Activated CD8-positive, alpha-beta memory T cell treated with anti-CD3 and anti-CD28 coated beads, Interleukin-2, amount 50 U/mL, for 24 hours (primary cell): ENCODE measurements around the gene TFAP2C.

Source experiments
- DNase-seq: peaks from one replicate; pipeline ENCODE4 v3.0.0-alpha.2; 2020; ENCODE audit errors: extremely low read depth

TFAP2C gene

DNA sequence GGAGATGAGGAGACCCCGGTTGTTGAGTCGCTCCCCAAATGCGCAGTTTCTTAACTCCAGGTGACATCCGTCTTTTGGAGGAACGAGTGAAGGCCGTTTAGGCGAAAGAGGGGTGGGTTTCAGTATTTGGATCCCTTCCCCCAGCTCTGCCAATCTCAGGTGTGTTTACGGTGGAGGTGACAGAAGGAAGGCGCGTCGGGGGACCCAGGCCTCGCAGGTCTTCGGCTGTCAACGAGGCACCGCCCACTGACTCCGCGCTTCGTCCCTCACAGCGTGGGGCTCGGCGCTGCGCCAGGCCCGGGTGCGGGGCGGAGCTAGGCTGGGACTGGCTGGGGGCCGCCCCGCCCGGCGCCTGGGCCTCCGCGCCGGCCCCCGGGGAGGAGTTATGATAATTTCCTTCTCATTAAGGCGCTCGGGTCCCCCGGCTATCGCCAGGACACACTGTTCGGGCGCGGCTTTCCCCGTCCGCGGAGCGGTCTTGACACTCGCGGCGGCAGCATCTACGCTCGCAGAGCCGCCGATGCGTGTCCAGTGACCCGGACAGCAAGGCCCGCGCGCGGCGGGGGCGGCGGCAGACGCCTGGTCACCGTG, at the start of gene TFAP2C:
TSS of gene TFAP2C (plus strand) at position 434 of the 591 bp plus-strand sequence. CDS start 239 bp downstream, outside the sequence.
- no peak for DNase-seq

DNA sequence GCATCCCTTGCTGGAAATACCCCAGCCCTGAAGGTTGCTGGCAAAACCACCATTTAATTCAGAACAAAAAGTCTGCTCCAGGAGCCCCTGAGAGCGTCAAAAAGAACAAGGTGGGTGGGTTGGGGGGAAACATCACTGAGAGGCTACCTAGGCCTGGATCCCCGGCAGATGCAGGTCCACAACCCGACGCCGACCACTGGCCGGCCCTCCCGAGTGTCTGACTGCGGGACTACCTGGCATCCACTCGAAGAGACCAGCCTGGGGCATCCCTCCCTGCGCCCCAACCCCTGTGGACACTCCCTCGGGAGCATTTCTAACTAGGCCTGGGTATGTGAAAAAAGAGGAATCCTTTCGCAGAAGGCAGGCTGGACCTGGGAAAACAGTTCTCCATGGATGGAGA, 48.9 kb upstream of the TFAP2C start:
- DNase-seq = no peak

DNA sequence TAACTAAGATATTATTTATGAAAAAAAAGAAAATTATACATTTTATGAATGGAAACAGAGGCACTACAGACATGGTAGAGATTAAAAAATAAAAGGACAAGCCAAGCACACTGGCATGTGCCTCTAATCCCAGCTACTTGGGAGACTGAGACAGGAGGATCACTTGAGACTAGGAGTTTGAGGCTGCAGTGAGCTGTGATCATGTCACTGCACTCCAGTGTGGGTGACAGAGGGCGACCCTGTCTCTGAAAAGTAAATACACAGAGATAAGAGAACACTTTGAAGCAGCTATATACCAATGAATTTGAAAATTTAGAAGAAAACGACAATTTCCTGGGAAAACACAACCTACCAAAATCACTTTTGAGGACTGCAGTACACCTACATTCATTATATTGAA, 47.4 kb upstream of the TFAP2C start:
- DNase-seq = no peak

DNA sequence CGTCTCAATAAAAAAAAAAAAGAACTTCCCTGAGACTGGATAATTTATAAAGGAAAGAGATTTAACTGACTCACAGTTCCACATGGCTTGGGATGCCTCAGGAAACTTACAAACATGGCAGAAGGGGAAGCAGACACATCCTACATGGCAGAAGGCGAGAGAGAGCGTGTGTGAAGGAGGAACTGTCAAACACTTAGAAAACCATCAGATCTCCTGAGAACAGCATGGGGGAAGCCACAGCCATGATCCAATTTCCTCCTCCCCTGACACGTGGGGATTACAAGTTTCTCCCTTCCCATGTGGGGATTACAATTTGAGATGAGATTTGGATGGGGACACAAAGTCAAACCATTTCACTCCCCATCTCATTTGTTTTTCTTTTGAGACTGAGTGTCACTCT, 46.6 kb upstream of the TFAP2C start:
- DNase-seq = no peak

DNA sequence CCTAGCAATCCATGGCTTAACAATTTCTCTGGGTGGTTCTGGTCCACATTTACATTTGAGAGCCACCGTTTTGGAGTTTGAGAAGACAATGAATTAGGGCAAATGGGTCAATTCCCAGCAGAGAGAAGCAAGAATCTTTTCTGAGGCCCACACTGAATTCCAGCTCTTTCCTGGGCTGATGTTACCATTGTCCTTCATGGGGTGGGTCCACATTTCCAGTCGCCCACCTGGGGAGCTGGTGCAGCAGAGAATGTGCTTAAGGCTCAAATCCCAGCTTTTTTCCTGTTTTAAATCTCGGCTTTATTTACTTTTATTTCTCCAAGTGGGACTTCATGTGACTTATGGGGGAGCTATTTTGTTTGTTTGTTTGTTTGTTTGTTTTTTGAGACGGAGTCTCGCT, 44.2 kb upstream of the TFAP2C start:
- no peak for DNase-seq

DNA sequence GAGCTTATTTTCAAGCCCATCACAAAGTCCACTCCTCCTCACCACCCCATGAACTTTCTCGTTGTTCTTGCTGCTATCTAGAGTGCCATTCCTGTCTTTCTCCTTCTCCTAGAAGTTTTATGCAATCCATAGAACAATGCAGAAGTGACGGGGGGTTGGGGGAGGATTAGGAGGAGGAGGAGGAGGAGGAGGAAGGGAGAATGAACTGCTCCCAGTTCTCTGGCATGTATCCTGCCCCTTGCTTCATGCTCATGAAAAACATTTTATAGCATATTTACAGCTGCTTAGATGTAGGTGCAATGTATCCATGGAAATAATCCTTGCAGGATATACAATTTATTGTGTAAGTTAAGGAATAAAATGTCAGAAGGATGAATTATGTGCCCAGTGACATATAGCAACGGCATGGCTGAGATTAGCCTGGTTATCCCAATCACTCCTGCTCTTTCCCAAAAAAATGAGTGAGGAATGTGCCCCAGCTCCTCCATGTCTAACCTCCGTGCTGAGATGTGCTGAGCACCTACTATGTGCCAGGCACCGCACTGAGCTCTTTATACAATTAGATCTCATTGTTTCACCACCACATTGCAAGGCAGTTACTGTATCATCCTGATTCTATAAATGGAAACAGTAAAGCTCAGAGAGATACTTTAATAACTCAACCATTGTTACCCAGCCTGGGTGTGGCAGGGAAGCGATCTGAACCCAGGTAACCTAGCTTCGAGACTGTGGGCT, 41.6 kb upstream of the TFAP2C start:
- DNase-seq = no peak

DNA sequence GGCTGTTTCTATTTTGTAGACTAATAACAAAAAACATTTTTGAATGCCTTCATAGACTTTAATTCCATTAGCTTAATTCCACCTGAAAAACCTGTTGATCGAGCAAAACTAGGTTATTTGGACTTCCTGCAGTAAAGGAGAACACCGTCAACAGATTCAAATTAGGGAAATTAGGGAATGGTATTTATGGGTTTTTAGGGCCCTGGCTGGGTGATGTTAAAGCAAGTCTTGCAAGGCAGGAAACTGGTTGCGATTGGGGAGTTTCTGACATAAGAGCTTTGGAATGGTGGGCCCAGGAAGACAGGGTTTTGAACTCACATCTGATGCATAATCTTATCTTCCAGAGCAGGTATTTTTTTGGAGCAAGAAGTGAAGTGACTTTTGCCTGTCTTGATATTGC, 40.1 kb upstream of the TFAP2C start:
- DNase-seq = no peak

DNA sequence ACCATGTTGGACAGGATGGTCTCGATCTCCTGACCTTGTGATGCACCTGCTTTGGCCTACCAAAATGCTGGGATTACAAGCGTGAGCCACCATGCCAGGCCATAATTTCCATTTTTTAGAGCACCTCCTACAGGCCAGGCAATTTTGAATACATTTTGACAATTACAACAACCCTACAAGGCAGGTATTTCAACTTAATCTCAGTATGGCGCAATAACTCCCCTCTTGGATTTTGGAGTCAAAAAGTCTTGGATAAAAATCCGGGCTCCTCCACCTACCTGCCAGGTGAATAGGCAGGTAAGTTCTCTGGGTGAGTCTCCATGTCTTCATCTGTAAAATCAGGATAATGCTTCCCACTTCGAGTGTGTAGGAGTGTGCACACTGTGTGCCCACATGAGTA, 39.5 kb upstream of the TFAP2C start:
- DNase-seq = no peak

DNA sequence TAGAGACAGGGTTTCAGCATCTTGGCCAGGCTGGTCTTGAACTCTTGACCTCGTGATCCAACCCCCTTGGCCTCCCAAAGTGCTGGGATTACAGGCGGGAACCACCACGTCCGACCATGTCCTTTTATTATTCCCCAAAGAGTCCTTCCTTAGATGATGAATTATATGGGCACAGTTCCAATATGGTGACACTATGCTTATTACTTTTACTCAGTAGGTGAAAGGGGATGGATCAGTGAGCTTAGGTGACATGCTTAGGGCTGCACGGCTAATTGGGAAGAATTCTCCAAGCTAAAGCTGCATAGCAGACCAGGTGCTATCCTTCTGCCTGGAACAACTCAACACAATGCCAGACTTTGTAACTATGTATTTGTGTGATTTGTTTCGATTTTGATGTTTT, 38.2 kb upstream of the TFAP2C start:
- no peak for DNase-seq

DNA sequence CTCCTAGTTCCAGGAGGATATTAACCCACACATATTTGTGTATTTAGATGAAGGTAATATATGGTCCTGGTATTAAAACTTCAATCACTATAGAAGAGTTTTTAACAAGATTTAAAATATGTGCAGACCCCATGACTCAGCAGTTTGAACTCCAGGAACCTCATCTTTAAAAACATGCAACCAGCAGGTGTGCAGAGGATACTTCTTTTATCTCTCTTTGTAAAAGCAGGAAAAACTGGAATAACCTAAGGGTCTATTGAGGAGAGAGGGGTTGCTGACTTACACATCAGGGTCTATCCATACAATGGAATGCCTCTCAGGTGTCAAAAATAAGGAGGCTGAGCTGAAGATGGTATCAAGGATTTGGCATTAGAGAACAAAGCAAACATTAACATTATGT, 36.9 kb upstream of the TFAP2C start:
- DNase-seq = no peak

DNA sequence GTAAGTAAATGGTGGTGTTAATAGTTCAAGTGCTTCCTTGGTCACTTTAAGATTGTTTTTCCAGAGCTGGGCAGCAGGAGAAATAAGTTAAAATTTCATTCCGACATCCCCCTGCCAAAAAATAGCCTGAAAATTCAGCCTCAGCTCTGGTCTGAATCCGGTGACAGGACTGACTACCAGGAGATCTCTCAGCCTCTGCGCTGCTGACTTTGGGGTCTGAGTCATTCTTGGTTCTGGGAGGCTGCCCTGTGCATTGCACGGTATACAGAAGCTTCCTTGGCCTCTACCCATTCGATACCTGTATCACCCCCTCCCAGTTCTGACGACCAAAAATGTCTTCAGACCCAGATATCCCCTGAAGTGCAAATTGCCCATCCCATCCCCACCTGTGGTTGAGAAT, 36.3 kb upstream of the TFAP2C start:
- DNase-seq = no peak

DNA sequence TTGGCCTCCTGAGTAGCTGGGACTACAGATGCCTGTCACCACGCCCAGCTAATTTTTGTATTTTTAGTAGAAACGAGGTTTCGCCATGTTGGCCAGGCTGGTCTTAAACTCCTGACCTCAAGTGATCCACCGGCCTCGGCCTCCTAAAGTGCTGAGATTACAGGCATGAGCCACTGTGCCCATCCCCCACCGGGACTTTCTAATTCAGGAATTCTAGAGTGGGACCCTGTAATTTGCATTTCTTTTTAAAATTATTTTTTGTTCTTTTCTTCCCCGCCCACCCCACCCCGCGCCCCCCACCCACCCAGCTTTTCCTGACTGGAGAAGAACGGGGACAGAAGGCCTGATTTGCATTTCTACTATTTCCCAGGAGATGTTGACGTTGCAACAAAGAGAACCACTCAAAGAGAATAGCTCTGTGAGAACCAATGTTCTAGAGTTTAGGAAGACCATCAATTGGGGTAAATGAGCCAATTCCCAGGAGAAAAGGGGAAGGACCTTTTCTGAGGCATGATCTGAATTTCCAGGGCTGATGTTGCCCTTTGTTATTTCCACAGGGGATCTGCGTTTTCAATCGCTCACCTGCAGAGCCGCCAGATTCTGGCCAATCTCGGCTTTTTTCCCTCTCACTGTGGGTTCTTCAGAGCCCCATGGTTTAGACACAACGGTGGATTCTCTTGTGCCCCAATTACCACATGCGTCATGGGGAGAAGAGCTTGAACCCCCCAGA, 33.2 kb upstream of the TFAP2C start:
- DNase-seq = no peak

DNA sequence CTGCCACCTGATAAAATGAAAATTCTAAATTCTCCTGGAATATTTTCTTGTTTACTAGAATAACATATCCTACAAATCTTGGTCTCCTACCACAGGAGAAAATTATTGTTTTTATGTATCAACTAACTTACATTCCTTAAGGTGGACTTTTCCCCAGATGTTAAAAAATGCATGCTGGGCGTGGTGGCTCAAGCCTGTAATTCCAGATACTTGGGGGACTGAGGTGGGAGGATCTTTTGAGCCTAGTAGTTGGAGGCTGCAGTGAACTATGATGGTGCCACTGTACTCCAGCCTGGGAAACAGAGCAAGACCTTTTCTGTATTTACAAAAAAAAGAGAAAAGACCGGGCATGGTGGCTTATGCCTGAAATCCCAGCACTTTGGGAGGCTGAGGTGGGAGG, 27.9 kb upstream of the TFAP2C start:
- DNase-seq = no peak

DNA sequence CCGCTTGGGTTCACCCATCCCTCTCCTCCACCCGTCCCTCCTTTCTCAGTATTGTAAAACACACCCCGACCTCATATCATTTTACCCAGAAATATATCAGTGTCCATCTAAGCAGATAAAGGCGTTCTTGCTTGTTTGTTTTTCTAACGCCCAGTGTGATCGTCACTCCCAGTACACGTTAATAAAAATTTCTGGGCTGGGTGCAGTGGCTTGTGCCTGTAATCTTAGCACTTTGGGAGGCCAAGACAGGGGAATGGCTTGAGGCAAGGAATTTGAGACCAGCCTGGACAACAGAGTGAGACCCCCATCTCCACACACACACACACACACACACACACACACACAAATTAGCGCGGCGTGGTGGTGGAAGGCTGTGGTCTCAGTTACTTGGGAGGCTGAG, 24.4 kb upstream of the TFAP2C start:
- no peak for DNase-seq

DNA sequence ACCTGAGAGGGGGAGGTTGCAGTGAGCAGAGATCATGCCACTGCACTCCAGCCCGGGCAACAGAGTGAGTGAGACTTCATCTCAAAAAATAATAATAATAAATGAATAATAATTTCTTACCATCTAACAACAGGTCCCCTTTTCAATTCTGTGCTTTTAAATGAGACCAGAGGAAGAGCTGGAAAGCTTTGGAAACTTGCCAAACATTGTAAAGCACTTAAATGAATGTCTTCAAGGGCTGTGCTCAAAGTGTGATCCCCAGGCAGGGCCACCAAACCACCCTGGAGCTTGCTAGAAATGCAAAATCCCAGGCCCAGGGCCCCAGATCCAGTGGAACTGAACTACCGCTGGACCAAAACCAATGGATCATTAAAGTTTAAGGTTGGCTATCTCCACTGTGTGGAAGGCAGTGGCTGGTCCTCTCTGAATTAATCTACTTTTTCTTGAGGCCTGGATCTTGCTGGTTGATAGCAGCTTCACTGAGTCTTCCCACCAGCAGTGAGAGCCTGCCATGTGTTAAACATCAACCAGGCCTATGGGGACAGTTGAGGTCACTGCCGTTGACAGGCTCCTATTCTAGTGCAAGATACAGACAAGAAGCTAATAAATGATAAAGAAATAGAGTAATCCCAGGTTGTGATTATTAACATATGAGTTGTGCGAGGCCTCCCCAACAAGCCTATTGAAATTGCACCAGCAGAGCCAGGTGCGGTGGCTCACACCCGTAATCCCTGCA, 23.7 kb upstream of the TFAP2C start:
- DNase-seq = no peak

DNA sequence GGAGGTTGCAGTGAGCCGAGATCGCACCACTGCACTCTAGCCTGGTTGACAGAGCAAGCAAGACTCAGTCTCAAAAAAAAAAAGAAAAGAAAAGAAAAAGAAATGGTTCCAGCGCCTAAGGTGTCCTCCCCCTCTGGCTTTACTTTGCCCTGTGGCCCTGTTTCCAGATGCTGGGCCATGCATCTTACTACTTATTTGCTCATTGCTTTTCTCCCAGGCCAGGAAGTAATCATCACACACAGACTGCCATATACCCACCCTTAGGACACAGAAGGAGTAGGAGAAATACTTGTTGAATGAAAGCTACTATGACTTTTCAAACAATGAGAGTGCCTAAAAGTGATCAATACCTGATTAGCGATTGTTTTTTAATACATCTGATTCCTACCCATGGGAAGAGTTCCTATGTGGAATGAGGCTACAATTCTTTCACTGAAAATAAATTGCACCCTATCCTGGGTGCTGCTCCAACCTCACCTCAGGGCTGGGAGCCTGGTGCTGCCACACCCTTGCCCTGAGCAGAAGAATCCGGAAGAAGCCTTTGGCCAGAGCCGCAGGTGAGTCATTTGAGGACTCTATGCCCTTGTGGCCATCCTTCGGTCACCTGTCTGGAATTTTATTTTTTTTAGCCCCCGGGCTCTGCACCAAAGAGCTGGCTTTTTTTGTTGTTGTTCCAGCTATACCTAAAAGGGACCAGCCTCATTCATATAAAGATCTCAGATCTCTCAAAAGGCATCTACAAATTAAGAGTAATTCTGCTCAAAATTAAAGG, 22.7 kb upstream of the TFAP2C start:
- no peak for DNase-seq

DNA sequence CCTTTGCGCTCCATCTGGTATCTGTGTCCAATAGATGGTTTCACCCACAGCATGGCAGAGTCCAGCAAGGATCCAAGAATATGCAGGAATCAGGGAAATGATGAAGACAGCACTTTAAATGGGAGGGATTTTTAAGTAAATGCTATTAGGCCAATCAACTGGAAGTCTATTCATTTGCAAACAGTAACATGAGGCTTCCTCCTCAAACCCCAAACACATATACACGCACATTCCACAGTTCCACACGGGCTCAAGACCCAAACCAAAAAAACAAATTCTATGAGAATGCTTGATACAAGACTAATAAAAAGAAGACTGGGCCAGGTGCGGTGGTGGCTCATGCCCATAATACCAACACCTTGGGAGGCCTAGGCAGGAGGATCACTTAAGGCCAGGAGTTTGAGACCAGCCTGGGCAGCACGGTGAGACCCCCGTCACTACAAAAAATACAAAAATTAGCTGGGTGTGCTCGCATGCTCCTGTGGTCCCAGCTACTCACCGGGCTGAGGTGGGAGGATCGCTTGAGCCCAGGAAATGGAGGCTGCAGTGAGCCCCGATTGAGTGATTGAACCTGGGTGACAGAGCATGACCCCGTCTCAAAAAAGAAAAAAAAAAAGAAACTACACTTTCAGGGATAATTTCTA, 21.9 kb upstream of the TFAP2C start:
- no peak for DNase-seq

DNA sequence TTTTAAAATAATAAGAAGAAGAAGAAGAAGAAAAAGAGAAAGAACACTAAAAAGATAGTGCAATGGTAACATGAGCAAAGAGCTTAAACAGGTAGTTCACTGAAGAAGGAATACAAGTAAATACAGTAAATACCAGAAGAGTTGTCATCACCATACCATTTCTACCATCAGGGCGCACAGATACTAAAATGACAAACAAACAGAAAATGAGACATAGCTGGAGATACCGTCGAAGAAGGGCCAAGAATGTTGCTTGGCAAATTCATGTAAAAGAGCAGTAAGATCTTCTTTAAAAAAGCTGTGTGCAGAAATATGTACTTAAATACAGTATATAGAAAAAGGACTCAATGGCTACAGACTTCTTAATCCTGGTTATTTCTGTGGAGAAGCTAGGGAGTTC, 20.7 kb upstream of the TFAP2C start:
- no peak for DNase-seq

DNA sequence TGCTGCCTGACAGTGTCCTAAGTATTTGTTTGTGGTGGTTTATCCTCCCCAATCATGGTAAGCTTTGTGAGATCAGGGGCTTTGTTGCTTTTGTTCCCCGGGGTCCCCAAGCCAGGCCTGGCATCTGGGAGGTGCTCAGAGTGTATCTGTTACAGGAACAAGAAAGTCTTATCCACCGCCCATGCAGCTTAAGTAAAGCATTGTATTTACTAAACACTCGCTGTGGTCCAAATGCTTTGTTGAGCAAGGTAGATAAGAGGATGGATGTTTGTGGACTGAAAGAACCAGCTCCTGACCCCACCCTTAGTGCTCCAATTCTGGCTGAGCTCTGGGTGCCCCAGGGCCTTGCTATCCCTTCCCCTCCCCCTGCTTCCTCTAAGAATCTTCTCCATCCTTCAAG, 19.8 kb upstream of the TFAP2C start:
- no peak for DNase-seq

DNA sequence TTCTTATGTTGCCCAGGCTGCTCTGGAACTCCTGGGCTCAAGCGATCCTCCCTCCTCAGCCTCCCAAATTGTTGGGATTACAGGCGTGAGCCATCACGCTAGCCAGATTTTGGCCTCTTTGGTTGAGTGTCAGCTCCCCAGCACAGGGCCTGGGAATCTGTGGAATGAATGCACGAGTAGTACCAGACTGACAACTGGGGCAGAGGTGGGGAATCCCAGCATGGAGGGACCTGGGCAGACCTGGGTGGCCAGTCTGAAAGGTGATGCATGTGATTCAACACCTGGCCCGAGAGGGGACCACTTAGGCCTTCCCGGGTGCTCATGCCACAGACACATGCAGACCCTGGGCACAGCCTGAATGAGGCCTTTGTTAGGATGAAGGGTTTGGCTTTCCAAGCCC, 19.0 kb upstream of the TFAP2C start:
- no peak for DNase-seq

DNA sequence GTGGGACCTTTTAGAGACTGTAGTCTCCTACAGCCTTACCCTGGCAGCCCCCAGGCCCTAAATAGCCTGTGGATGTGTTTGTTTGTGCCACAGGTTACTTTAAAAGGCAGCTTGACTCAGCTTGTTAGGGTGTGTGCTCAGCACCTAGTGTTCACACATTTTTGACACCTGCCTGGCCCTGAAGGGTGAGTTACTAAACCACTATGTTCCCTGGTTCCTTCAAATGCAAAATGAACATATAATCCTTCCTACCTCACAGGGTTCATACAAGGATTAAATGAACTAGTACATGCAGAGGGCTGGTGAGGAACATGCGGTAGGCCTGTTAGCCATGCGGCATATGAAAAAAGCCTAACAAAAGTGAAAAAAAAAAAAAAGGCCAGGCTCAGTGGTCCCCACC, 14.9 kb upstream of the TFAP2C start:
- no peak for DNase-seq
